HG03159 (cell line): ENCODE results near the gene PHAX.
"Not testable (repeated sequence)": the region's sequence is repeated elsewhere in the genome, so short reads cannot be mapped to it uniquely, and the experiment has no call there.

Experiments used
- ATAC-seq: cut with Tn5 transposase; IDR thresholded peaks from one replicate; pipeline ENCODE4 v1.9.1; 2021; ENCODE audit warnings: mild to moderate bottlenecking, moderate library complexity; ENCODE audit not compliant: unreplicated experiment

Gene PHAX

DNA sequence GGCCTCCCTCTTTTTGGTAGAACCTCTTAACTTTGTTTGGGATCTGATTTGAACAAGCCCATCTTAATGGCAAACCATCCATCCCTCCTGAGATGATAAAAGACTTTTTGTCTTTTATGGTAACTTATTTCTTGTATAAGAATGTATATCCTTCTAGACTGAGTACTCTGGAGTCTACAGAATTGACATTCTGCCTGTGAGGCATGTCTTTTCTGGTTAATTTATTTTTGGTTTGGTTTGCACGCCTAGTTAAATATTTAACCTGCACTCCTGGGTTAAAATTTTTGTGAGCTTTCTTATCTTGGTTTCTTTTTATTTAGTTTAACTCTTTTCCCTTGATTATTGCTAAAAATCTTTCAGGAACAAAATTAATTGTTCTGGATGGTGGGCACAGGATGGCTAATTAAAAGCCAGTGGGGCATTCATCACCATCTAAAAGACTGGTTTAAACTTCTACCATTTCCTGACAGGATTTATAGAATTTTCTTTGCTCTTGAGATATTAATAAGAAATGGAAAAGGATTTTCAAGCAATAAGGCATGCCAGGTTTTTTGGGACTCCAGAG lies 50.3 kb downstream of the PHAX start:
- ATAC-seq, result no peak

DNA sequence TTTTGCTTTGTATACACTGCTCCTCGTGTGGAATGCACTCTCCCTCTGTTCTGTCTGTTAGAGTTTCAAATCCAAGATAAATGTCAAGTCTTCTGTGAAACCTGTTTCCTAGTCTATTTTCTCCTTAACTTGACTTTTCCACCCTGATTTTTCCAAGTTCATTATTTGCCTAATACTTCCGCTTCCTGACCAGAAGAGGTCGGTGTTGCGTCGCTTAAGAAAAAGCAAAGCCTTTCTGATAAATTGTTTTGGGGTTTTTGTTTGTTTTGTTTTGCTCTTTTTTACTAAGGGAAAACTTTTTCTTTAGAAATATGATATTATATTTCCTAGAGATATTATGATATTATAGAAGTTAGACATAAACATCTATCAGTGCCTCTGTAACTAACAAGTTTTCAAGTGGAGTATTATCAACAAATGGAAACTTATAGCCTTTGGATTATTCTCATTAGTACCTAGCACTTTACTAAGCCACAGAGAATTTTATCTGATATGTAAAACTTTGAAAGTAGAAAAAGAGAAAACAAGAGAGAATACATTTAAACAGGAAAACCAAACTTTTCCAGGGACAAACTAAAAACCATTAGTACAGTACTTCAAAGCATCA lies 55.8 kb downstream of the PHAX start:
- ATAC-seq, result no peak

DNA sequence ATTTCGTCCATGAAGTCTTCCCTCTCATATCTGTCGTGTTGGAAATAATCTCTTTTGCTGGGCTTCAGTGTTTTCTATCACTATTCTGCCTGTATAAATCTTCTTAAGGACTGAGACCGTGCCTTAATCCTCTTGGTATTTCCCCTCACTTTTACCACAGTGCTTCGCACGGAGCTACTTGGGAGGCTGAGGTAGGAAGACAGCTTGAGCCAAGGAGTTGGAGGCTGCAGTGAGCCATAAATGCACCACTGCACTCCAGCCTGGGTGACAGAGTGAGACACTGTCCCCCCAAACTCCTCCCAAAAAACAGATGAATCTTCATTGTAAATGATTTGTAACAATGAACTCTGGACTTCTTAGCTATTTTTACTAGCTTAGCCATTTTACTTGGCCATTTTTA lies 57.8 kb downstream of the PHAX start:
- no peak for ATAC-seq

DNA sequence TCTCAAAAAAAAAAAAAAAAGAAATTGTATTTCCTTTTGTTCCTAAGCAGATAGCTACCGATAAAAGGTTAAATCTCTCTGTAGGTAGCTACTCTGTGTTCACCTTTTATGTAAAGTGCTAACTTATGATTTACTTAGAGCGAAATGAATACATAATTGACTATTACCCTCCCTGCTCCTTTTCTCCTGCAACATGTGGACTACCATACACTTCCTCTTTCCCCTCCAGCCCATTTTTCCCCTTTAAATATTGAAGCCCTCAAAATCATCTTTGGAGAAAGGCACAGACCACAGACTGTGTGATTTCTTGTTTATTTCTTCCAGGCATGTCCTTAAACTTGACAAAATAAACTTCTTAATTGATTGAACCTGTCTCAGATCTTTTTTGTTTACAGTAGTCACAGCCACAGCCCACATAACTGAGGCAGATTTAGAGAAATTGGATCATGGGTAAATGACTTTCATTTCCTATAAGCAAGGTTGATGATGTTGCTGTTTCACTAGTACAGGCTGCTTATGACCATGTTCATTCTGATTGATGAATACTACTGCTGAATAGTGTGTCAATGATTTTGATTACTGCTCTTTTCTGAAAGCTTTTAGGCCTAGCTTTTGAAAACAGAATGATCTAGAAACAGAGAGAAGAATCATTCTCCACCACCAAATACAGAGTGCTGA lies 59.2 kb downstream of the PHAX start:
- ATAC-seq, result peak; percentile 73

DNA sequence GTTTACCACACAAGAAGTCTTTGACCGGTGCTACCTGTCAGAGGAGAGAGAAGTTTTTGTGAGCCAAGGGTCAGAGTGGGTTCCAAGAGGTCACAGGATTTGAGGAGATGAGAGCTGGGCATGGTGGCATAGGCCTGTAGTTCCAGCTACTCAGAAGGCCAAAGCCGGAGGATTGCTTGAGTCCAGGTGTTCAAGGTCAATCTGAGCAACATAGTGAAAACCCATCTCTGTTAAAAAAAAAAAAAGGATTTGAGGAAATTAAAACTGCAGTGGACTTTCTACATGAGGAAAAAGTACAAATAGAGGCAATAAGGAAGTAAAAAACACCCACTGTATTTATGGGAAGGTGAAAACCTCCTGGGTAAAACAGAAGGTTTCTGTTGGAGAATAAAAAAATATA lies 63.8 kb downstream of the PHAX start:
- no peak for ATAC-seq

DNA sequence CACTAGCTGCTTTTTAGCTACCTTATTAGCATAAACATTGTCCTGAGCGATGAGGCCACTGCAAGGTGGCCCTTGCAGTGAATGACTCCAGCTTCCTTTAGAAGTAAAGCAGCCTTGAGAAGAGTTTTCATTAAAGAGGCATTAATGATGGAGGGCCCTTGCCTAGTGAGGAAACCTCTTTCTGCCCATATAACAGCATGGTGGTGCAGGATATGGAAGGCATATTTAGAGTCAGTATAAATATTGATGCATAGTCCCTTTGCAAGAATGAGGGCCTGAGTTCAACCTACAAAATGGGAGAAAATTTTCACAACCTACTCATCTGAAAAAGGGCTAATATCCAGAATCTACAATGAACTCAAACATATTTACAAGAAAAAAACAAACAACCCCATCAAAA lies 69.4 kb downstream of the PHAX start:
- not testable (repeated sequence) for ATAC-seq

DNA sequence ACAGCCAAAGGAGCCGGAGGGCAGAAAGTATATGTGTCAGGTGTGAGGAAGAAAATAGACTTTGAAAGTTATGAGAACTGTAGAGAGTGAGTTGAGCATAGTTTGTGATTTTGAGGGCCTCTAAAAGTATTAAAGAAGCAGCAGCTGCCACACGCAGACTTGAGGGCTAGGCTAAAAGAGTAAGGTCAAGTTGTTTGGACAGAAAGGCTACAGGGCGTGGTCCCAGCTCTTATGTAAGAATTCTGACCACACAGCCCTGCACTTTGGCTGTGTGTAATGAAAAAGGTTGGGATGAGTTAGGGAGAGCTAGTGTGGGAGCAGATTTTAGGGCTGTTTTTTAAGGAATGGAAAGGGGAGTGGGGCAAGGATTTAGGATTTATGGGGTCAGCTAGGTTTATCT lies 70.9 kb downstream of the PHAX start:
- not testable (repeated sequence) for ATAC-seq

DNA sequence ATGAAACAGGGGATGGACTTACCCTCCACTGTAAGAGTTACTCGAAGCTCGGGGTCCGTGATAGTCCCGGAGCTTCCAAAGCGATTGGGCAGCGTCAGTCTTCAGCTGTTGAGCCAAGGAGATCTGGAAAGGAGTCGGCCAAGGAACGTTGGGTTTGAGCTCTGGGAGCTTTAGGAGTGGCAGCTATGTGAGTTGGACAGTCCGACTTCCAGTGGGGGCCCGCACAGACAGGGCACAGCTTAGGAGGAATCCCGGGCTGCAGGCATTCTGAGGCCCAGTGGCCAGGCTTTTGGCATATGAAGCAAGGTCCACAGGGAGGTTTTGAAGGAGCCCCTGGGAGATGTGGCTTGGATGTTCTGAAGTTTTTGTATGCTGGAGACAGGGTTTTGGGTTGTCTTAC lies 72.7 kb downstream of the PHAX start:
- no peak for ATAC-seq

DNA sequence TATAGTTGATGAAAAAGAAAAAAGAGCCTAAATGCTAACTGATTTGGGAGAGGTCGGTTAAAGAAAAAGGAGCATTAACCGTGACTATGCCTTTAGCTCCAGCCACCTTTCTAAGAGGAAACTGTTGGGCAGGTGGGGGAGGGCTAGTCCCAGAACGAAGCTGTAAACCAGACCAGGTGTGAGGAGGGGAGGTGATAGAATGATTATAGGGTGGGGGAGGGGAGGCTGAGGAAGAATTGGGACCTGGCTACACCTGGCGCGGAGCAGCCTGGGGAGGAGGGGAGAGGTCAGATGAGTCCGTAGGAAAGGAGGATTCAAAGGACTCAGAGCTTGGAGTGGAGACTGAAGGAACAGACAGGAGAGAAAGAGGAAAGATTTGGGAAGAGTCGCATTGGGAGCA lies 73.4 kb downstream of the PHAX start:
- ATAC-seq, result no peak

DNA sequence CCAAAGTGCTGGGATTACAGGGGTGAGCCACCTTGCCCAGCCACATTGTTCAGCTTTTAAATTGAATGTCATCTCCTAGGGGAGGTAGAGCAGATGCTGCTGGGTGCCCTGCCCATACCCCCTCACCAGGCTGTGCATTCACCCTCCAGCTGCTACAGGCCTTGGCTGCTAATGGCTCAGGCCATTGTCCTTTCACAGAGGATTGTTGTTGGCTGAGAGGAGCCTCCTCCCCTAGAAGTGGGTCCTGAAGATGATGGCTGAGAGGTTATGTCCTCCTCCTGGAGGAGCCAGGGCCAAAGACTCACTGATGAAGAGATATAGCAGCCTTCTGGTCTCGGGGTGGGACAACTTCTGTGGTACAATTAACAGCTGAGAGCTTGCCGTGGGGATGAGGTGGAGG lies 74.6 kb downstream of the PHAX start:
- ATAC-seq, result no peak

DNA sequence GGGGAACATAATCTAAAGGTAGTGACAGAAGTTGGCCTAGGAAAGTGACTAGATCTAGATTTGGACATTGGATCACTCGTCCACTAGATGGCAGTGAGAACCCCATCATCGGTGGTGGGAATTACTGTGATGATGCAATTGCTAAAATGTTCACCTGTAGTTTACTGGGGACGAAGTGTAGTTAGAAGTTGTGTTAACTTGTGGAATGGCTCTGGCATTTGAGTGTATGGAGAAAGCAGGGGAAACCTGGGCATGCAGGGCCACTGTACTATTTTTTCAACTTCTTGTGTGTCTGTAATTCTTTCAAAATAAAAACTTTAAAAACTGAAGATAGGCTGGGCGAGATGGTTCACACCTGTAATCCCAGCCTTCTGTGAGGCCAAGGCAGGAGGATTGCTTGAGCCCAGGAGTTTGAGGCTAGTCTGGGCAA lies 75.5 kb downstream of the PHAX start:
- peak; percentile 70 for ATAC-seq
